ENCODE measurements around the gene HPS1. TPM values are rescaled to one million over a fixed set of nuclear protein-coding genes. Genes with fewer than 3 reads are reported as not detected.
A peak's percentile ranks its signal among the peaks of the same experiment; 100 is the strongest.

HPS1 gene
- total and polyA plus RNA-seq, 10 of the 15 experiments (the other 5 are each of a cell fraction or from before 2014, with no cell fraction given): 27.1 to 138 (median 54.8) TPM

DNA sequence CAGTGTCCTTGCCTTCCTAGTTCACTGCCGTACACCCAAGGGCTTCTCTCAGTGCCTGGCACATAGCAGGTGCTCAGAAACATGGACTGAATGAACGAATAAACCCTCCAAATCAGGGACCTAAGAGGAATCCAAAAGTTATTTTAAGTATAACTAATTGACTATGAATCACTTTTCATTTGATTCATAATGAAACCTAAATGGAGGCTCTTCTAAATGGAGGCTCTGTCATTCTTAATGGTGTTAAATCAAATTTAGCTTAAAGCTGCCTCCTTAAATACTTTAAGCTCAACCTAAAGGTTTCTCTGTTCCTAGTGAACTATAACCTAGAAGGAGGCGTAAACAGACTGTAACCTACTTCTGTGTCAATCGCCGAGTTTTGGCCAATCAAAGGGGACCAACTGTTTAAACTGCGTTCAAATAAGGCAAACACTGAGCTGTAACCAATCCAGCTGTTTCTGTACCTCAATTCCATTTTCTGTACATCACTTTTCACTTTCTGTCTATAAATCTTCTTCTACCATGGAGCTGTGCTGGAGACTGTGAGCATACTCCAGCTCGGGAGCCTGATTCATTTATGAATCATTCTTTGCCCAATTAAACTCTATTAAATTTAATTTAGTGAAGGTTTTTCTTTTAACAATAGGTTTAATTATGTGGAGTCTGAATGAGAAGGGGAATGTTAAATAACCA lies 42.8 kb downstream of the HPS1 start (continued):
- TF ChIP-seq HDAC6 (IDR thresholded peaks at IDR 0.05; ENCODE audit: unreplicated experiment): no peak
- no peak for TF ChIP-seq ZBTB40 (IDR thresholded peaks at IDR 0.05; ENCODE audit: borderline replicate concordance)
- TF ChIP-seq SUZ12 (IDR thresholded peaks at IDR 0.05; ENCODE audit: unreplicated experiment): no peak
- TF ChIP-seq ASH2L (IDR thresholded peaks at IDR 0.05; ENCODE audit: borderline replicate concordance, low read depth): no peak
- no peak for TF ChIP-seq POU2F2 (IDR thresholded peaks at IDR 0.05; ENCODE audit: borderline replicate concordance, low read depth, low read length)
- TF ChIP-seq MTA2 (IDR thresholded peaks at IDR 0.05; ENCODE audit: low read depth): peak; percentile 72; the same call in 1 of the 2 replicates
- peak; percentile 47 for TF ChIP-seq NR2C1 (IDR thresholded peaks at IDR 0.05)
- TF ChIP-seq FOXM1 (IDR thresholded peaks at IDR 0.05; ENCODE audit: low read depth, low read length): peak; percentile 64; the same call in 1 of the 2 replicates
- no peak for TF ChIP-seq TCF3 (IDR thresholded peaks at IDR 0.05; ENCODE audit: borderline replicate concordance, insufficient read depth, low read depth, low read length)
- TF ChIP-seq, protein P1, sequence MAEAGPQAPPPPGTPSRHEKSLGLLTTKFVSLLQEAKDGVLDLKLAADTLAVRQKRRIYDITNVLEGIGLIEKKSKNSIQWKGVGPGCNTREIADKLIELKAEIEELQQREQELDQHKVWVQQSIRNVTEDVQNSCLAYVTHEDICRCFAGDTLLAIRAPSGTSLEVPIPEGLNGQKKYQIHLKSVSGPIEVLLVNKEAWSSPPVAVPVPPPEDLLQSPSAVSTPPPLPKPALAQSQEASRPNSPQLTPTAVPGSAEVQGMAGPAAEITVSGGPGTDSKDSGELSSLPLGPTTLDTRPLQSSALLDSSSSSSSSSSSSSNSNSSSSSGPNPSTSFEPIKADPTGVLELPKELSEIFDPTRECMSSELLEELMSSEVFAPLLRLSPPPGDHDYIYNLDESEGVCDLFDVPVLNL (IDR thresholded peaks at IDR 0.05; ENCODE audit: low read depth, low read length): no peak
- TF ChIP-seq CBX3 (IDR thresholded peaks at IDR 0.05; ENCODE audit: borderline replicate concordance, low read depth): no peak
- TF ChIP-seq RELB (IDR thresholded peaks at IDR 0.05; ENCODE audit: low read depth): no peak
- TF ChIP-seq CREM (IDR thresholded peaks at IDR 0.05; ENCODE audit: low read depth): no peak
- TF ChIP-seq SP1 (IDR thresholded peaks at IDR 0.05; ENCODE audit: low read depth, low read length): no peak
- TF ChIP-seq YBX1 (IDR thresholded peaks at IDR 0.05): no peak
- TF ChIP-seq DPF2 (IDR thresholded peaks at IDR 0.05): 0 out of 2 replicates have a peak, but pooled peaks have one; percentile 29
- no peak for TF ChIP-seq SUPT20H (IDR thresholded peaks at IDR 0.05; ENCODE audit: borderline replicate concordance, control insufficient read depth, low read depth, low read length)
- no peak for TF ChIP-seq TARDBP (IDR thresholded peaks at IDR 0.05; ENCODE audit: borderline replicate concordance)
- TF ChIP-seq MAX (IDR thresholded peaks at IDR 0.05; ENCODE audit: low read depth, low read length): no peak
- TF ChIP-seq POLR2A (IDR thresholded peaks at IDR 0.05; ENCODE audit: low read depth, low read length): no peak
- no peak for TF ChIP-seq EGR1 (IDR thresholded peaks at IDR 0.05; ENCODE audit: borderline replicate concordance in 1 of 2, low read depth in 2 of 2, low read length in 2 of 2)
- no peak for TF ChIP-seq ZNF217 (IDR thresholded peaks at IDR 0.05)
- TF ChIP-seq NFIC (IDR thresholded peaks at IDR 0.05; ENCODE audit: low read depth, low read length): peak; percentile 34
- no peak for TF ChIP-seq FOXK2 (IDR thresholded peaks at IDR 0.05)
- TF ChIP-seq ESRRA (IDR thresholded peaks at IDR 0.05; ENCODE audit: low read length): no peak
